GM19397 (cell line): Measurements from ENCODE around the gene FILIP1L.
"Not testable (repeated sequence)": the region's sequence is repeated elsewhere in the genome, so short reads cannot be mapped to it uniquely, and the experiment has no call there.

Experiments
- ATAC-seq: cut with Tn5 transposase; IDR thresholded peaks from one replicate; pipeline ENCODE4 v1.9.1; 2021; ENCODE audit warnings: mild to moderate bottlenecking, moderate library complexity; ENCODE audit not compliant: unreplicated experiment

FILIP1L gene

GRCh38 chr3:100075851-100076730 is 38.2 kb downstream of the FILIP1L start:
- ATAC-seq, result no peak

- ATAC-seq, result no peak
These were observed 39.1 kb downstream of the FILIP1L start for GRCh38 chr3:100075196-100075595.

- ATAC-seq, result no peak
These were observed 40.5 kb downstream of the FILIP1L start for GRCh38 chr3:100073714-100074307.

- ATAC-seq, result no peak
These were observed 41.1 kb downstream of the FILIP1L start for GRCh38 chr3:100073049-100073713.

GRCh38 chr3:100072326-100073048 is 41.8 kb downstream of the FILIP1L start:
- no peak for ATAC-seq

GRCh38 chr3:100069472-100069871 is 44.8 kb downstream of the FILIP1L start:
- no peak for ATAC-seq

GRCh38 chr3:100068826-100069225 is 45.5 kb downstream of the FILIP1L start:
- peak; percentile 50 for ATAC-seq

- ATAC-seq, result no peak
These were observed 46.7 kb downstream of the FILIP1L start for GRCh38 chr3:100067589-100067988.

GRCh38 chr3:100063929-100064461 is 50.3 kb downstream of the FILIP1L start:
- ATAC-seq, result no peak

- ATAC-seq, result no peak
These were observed 51.6 kb downstream of the FILIP1L start for GRCh38 chr3:100062665-100063064.

GRCh38 chr3:100060685-100061484 is 53.4 kb downstream of the FILIP1L start:
- no peak for ATAC-seq

- no peak for ATAC-seq
These were observed 54.8 kb downstream of the FILIP1L start for GRCh38 chr3:100059472-100059871.

GRCh38 chr3:100057716-100058575 is 56.4 kb downstream of the FILIP1L start:
- ATAC-seq, result no peak

- no peak for ATAC-seq
These were observed 60.2 kb downstream of the FILIP1L start for GRCh38 chr3:100053951-100054620.

GRCh38 chr3:100051513-100051912 is 62.8 kb downstream of the FILIP1L start:
- not testable (repeated sequence) for ATAC-seq

- no peak for ATAC-seq
These were observed 66.1 kb downstream of the FILIP1L start for GRCh38 chr3:100048248-100048647.

GRCh38 chr3:100047455-100048141 is 66.7 kb downstream of the FILIP1L start:
- peak; percentile 78 for ATAC-seq

- no peak for ATAC-seq
These were observed 67.3 kb downstream of the FILIP1L start for GRCh38 chr3:100046986-100047385.
